K562 treated with DMSO at 1 percent for 24 hours (cell line): ENCODE results near the gene GRAMD4. TPM values are rescaled to one million over a fixed set of nuclear protein-coding genes. Genes with fewer than 3 reads are reported as not detected.

Source experiments
- total RNA-seq: library from RNA; unstranded; fragments of 300-600 nt; gene quantifications from 2 replicates; pipeline ENCODE4 v1.2.3, GENCODE V29; 2022; ENCODE audit warnings: low read depth; ENCODE audit not compliant: insufficient read depth

The GRAMD4 gene
- 14.8 and 27.2 TPM in 2 replicates for total RNA-seq

GRCh38 chr22:46619830-46620501, at the start of gene GRAMD4:
Gene GRAMD4, plus strand, starts transcription at chr22:46620386. Its CDS starts 6,414 bp downstream, at chr22:46626800.

Other genes with a start within 250 kb of the GRAMD4 start
- gene CELSR1, start 82.8 kb upstream of the GRAMD4 start, total RNA-seq, result 0.02 and 0.05 TPM in 2 replicates
- gene CERK, start 117.9 kb downstream of the GRAMD4 start, total RNA-seq, result 16.6 and 17.7 TPM in 2 replicates
- gene TBC1D22A, start 142.3 kb downstream of the GRAMD4 start, total RNA-seq, result 10.2 and 11.3 TPM in 2 replicates